ENCODE results near the gene ZC3H11A.

DNA sequence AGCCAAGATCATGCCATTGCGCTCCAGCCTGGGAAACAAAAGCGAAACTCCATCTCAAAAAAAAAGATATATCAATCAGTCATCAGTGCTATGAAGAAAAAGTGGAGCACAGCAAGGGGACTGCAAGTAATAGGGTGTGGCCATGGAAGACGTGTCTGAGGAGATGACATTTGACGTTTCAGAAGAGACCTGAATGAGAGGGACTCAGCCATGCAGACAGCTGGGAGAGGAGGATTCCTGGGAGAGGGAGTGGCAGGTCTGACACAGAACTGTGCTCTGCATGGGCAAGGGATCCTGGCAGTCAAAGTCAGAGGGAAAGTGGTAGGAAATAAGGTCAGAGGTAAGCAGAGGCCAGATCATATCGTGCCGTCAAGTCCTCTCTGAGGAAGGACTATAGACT, 27.2 kb upstream of the ZC3H11A start:
- no peak for TF ChIP-seq CTCF (IDR thresholded peaks at IDR 0.05; ENCODE audit: insufficient read depth, low read length, poor library complexity, severe bottlenecking)
- TF ChIP-seq EZH2phosphoT487 (conservative IDR thresholded peaks at IDR 0.05; ENCODE audit: low read length): no peak
